D721Med (cell line): ENCODE results near the gene NT5M.

Source experiments
- DNase-seq: peaks from one replicate; pipeline ENCODE4 v3.0.0; 2011; ENCODE audit warnings: low spot score; ENCODE audit not compliant: insufficient read length
- FAIRE-seq: peaks from 2 replicates; lab custom pipeline; 2011; peaks lifted over from hg19 to GRCh38; lab: Jason Lieb, UNC
- TF ChIP-seq, protein P1 (sequence below): IDR thresholded peaks from 2 replicates; pipeline ENCODE4 v1.5.1; 2012; ENCODE audit warnings: mild to moderate bottlenecking, control low read depth; ENCODE audit not compliant: insufficient read depth; ENCODE audit errors: missing control alignments

The NT5M gene

DNA sequence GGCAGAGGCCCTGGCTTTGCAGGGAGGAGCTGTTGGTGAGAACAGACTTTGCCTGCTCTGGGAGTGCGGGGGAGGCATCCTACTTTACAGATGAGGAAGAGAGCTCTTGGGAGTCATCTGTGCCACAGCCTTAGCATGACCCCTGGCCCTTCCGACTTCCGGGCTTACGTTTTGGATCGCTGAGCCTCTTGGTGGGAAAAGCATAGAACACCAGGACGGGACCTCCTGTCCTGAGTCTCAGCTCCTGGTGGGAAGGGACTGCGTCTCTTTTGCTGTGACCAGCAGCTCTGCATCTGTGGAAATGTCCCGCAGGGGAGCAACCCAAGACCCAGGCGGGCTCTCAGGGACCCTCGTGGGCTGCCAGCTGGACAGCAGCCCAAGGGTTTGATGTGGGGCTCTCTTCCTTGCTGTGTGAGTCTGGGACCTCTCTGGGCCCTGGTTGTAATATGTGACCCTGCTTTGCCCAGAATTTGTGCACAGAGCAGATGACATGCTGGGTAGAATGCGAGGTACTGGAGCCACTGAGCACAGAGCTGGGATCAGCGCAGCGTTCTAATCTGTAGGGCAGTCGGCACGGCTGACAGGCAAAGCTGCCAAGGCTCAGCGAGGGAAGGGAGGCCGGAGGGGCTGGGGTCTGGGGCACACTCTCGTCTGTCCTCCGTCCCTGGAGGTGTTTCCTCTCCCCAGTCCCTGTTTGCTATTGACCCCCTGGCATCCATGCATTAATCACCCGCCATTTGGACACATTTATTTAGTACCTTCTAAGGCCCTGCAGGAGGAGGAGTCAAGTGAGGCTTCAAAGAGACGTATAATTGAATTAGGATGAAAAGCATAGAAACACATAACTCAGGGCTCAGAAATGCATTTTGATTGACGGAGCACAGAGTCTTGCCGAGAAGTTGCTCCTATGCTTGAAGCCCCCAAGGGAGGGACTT lies 64.0 kb downstream of the NT5M start:
- TF ChIP-seq, protein P1, sequence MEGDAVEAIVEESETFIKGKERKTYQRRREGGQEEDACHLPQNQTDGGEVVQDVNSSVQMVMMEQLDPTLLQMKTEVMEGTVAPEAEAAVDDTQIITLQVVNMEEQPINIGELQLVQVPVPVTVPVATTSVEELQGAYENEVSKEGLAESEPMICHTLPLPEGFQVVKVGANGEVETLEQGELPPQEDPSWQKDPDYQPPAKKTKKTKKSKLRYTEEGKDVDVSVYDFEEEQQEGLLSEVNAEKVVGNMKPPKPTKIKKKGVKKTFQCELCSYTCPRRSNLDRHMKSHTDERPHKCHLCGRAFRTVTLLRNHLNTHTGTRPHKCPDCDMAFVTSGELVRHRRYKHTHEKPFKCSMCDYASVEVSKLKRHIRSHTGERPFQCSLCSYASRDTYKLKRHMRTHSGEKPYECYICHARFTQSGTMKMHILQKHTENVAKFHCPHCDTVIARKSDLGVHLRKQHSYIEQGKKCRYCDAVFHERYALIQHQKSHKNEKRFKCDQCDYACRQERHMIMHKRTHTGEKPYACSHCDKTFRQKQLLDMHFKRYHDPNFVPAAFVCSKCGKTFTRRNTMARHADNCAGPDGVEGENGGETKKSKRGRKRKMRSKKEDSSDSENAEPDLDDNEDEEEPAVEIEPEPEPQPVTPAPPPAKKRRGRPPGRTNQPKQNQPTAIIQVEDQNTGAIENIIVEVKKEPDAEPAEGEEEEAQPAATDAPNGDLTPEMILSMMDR, result no peak
- FAIRE-seq (no peak), DNase-seq (no peak)

GRCh38 chr17:17367931-17368330 lies 64.8 kb downstream of the NT5M start:
- FAIRE-seq (no peak), DNase-seq (no peak)
- TF ChIP-seq, protein P1, result no peak

DNA sequence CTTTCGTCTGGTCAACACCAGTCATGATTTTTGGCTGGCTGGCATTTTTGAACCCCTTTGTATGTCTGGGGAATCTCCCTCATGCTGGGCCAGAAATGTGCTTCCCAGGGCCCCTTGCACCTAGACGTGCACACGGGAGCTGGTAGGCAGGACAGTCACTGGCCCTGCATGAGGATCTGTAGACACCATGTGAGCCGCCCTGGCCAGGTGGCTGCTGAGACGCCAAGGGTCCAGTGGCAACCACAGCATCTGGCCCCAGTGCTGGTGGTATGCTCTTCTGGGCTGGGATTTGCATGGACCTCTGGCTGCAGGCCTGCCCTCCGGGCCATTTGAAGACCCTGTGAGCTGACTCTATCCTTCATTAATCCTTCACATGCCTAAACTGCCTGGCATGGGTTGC lies 67.5 kb downstream of the NT5M start:
- DNase-seq (no peak), FAIRE-seq (no peak)
- TF ChIP-seq, protein P1, result no peak

DNA sequence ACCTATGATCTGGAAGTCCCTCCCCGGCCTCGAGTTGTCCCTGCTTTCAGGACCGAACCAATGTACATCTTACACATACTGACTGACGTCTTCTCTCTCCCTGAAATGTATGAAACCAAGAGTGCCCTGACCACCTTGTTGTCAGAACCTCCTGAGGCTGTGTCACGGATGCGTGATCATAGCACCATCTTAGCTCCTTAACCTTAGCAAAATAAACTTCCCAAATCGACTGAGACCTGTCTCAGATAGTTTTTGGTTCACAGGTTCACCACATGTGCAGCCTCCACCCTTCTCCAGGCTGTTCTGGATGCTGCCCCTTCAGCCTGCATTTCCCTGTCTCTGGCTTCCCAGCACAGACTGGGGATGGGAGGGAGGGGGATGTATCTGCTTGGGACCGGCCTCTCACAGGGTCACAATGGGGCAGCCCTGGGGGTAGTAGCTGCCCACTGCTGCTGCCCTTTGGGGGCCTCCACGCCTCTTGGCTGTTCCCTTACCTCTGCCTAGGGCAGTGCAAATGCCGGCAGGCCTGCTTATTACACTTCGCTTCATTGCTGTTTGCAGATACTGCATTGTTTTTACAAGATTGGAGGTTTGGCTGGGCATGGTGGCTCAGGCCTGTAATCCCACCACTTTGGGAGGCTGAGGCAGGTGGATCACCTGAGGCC lies 69.8 kb downstream of the NT5M start:
- FAIRE-seq (no peak), DNase-seq (no peak)
- TF ChIP-seq, protein P1, result no peak

- no peak for DNase-seq
- no peak for FAIRE-seq
- TF ChIP-seq, protein P1, result no peak
Observed at GRCh38 chr17:17375841-17376240, 72.7 kb downstream of the NT5M start.

GRCh38 chr17:17376362-17376761 lies 73.2 kb downstream of the NT5M start:
- no peak for DNase-seq
- TF ChIP-seq, protein P1, result no peak
- no peak for FAIRE-seq
